Heart left ventricle (tissue), 13 donors: ENCODE data around the gene TACC2.

Experiments
- POLR2A ChIP-seq, 2 donors: fragments of 450-650 bp; IDR thresholded peaks; one replicate each; pipeline ENCODE4 v1.6.1; 2017; ENCODE audit warnings: antibody characterized with exemption in 2 of 2, mild to moderate bottlenecking in 2 of 2, moderate library complexity in 2 of 2
- TF ChIP-seq, protein P1 (sequence below), 12 donors: fragments of 200-600 bp; sonication (generic) in 4 of 12; IDR thresholded peaks; one replicate each; pipeline versions ENCODE4 v1.5.0 to v1.8.0; 2018 to 2022; ENCODE audit warnings: antibody characterized with exemption in 12 of 12, mild to moderate bottlenecking in 5 of 12
- donor health status: ischemic (EF 13 %, LVEDD 7.1; RV severe dilation, severe dysfunction).
- donor health status: DM: no; HTN: yes; CAD: no.
- donor health status: DM: no; HTN: no; CAD: no.
- donor health status: ischemic (EF 25% LVEDD 6.9; RV normal size, moderate dysfunction).
- donor health status: ischemic (EF 25% LVEDD 5.7; RV mildly dilated, moderate dysfunction).
- donor health status: ischemic (EF 35%, LVEDD 5.7; RV mildly dilated, moderate dysfunction).
- donor health status: nonischemic (EF 11% LVEDD 7.7; RV severe dilation, severe dysfunction).
- donor health status: DM: yes; HTN: yes; CAD: no.
- donor health status: PGD.
- donor health status: ischemic (EF 29% LVEDD 5.4; RV normal size, mild dysfunction).
- donor health status: nonischemic (EF 23%, LVEDD 6.1; RV moderate dilation, normal function).

DNA sequence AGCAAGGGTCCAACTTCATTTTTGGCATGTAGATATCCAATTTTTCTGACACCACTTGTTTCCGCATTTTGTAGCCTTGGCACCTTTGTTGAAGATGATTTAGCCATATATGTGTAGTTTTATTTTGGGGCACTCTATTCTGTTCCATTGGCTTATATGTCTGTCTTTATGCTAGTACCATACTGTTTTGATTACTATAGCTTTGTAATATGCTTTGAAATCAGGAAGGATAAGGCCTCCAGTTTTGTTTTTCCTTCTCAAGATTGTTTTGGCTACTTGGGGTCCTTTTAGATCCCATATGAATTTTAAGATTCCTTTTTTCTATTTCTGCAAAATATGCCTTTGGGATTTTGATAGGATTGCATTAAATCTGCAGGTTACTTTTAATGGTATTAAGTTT lies 272.6 kb downstream of the TACC2 start:
- TF ChIP-seq, protein P1, sequence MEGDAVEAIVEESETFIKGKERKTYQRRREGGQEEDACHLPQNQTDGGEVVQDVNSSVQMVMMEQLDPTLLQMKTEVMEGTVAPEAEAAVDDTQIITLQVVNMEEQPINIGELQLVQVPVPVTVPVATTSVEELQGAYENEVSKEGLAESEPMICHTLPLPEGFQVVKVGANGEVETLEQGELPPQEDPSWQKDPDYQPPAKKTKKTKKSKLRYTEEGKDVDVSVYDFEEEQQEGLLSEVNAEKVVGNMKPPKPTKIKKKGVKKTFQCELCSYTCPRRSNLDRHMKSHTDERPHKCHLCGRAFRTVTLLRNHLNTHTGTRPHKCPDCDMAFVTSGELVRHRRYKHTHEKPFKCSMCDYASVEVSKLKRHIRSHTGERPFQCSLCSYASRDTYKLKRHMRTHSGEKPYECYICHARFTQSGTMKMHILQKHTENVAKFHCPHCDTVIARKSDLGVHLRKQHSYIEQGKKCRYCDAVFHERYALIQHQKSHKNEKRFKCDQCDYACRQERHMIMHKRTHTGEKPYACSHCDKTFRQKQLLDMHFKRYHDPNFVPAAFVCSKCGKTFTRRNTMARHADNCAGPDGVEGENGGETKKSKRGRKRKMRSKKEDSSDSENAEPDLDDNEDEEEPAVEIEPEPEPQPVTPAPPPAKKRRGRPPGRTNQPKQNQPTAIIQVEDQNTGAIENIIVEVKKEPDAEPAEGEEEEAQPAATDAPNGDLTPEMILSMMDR (IDR thresholded peaks at IDR 0.05) = no peak
- no peak for TF ChIP-seq POLR2A (IDR thresholded peaks at IDR 0.05)
